HG02943 (cell line): ENCODE results near the gene SUPT6H.
"Not testable (repeated sequence)": the region's sequence is repeated elsewhere in the genome, so short reads cannot be mapped to it uniquely, and the experiment has no call there.

ENCODE experiments used
- ATAC-seq: cut with Tn5 transposase; IDR thresholded peaks from one replicate; pipeline ENCODE4 v1.9.1; 2021; ENCODE audit warnings: mild to moderate bottlenecking, low read depth, moderate library complexity; ENCODE audit not compliant: unreplicated experiment

Gene SUPT6H

DNA sequence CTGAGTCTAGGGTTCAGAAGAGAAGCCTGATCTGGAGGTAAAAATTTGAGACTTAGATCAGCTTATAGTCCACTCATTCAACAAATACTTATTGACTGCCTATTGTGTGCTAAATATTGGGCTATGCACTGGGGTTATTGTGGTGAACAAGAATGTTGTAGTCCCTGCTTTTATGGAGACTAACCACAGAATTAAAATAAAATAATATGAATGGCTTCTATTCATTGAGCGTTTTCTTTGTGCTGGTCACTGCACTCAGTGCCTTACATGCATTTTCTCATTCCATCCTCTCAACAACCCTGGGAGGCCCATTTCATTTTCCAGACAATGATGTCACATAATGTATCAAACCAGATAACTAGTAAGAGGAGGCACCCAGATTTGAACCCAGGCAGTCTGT, 71.3 kb downstream of the SUPT6H start:
- no peak for ATAC-seq

DNA sequence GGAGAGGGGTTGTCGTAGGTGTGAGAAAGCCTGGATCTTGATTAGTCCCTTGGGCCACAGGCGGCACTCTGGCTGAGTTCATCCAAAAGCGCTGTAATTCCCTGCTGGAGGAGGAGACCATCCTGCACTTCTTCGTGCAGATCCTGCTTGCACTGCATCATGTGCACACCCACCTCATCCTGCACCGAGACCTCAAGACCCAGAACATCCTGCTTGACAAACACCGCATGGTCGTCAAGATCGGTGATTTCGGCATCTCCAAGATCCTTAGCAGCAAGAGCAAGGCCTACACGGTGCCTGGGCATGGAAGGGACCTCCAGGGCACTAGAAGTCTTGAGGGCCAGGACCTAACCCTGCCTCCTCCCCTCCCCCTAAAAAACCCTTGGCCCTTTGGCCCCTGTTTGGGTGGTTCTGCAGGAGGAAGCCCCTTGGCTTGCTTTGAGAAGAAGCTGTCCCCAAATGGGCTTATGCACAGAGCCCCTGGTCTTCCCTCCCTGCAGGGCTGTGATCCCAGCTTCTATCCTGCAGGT, 72.8 kb downstream of the SUPT6H start:
- ATAC-seq = no peak

DNA sequence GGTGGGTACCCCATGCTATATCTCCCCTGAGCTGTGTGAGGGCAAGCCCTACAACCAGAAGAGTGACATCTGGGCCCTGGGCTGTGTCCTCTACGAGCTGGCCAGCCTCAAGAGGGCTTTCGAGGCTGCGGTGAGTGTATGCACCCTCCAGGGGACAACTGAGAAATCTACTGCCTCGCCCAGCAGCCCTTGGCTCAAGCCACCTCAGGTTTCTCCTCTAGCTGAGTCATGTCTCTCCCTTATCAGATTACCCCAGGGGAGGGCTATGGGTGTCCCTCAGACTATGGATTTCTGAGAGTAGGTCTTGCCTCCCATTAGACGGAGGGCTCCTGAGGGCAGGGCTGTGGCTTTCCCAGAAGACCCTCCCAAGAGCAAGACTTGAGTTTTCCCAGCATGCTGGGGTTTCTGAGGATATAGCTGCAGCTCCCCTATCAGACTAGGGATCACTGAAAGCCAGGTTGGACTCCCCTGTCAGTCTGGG, 73.3 kb downstream of the SUPT6H start:
- no peak for ATAC-seq

DNA sequence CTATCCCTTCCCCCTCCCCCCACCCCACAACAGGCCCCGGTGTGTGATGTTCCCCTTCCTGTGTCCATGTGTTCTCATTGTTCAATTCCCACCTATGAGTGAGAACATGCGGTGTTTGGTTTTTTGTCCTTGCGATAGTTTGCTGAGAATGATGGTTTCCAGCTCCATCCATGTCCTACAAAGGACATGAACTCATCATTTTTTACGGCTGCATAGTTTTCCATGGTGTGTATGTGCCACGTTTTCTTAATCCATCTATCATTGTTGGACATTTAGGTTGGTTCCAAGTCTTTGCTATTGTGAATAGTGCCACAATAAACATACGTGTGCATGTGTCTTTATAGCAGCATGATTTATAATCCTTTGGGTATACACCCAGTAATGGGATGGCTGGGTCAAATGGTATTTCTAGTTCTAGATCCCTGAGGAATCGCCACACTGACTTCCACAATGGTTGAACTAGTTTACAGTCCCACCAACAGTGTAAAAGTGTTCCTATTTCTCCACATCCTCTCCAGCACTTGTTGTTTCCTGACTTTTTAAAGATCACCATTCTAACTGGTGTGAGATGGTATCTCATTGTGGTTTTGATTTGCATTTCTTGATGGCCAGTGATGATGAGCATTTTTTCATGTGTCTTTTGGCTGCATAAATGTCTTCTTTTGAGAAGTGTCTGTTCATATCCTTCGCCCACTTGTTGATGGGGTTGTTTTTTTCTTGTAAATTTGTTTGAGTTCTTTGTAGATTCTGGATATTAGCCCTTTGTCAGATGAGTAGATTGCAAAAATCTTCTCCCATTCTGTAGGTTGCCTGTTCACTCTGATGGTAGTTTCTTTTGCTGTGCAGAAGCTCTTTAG, 74.1 kb downstream of the SUPT6H start:
- ATAC-seq = not testable (repeated sequence)

DNA sequence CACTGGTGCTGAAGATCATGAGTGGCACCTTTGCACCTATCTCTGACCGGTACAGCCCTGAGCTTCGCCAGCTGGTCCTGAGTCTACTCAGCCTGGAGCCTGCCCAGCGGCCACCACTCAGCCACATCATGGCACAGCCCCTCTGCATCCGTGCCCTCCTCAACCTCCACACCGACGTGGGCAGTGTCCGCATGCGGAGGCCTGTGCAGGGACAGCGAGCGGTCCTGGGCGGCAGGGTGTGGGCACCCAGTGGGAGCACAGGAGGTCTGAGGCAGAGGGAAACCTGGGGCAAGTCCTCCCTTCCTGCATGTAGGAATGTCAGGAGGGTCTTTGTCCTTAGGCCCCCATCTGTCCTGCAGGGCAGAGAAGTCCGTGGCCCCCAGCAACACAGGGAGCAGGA, 75.3 kb downstream of the SUPT6H start:
- ATAC-seq = no peak

DNA sequence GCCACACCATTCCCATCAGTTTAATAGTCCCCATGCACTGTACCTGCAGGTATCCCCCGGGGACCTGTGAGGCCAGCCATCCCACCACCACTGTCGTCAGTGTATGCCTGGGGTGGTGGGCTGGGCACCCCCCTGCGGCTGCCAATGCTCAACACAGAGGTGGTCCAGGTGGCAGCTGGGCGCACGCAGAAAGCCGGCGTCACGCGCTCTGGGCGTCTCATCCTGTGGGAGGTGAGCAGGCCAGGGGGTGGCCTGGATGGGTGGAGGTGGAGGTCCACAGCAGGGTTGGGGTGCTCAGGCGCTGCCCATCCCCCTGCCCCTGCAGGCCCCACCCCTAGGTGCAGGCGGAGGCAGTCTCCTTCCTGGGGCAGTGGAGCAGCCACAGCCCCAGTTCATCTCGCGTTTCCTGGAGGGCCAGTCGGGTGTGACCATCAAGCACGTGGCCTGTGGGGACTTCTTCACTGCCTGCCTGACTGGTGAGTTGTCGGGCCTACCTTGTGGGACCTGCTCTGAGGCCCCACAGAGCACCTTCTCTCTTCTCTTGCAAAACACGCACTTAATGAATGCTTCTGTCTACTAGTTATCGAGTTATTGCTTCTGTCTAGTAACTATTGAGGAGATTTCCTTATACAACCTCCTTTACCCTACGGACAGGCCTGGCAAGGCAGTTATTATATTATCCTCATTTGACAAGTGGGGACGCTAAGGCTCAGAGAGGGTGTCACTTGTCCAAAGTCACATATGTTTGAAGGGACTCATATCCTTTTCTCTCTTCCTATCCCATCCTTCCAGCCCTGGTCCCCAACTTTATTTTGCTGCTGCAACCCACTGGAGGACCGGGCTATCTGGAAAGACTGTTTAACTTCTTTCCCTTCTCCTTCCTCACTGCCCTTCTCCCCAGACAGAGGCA, 76.0 kb downstream of the SUPT6H start:
- ATAC-seq = no peak

DNA sequence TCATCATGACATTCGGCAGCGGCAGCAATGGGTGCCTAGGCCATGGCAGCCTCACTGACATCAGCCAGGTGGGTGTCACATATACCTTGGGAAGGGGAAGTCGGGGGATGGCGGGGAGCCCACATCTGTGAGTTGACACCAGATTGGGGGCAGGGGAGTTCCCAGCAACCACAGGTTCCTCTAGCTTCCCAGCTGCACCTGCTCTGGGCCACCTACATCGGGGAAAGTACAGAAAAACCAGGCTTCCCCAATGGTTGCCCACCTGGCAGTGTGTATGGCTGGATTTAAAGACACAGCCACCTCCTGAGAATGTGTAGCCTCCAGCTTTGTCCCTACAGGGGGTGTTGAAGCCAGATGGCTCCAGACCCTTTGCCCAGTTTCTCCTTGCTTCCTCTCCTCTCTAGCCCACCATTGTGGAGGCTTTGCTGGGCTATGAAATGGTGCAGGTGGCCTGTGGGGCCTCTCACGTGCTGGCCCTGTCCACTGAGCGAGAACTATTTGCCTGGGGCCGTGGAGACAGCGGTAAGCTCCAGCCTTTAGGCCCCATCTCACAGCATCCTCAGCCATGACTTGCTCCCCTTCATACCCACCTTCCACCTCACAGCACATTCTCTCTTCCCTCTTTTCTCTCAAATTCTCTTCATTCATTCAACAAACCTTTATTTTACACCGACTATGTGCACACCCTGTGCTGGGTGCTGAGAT, 76.8 kb downstream of the SUPT6H start:
- ATAC-seq = no peak

DNA sequence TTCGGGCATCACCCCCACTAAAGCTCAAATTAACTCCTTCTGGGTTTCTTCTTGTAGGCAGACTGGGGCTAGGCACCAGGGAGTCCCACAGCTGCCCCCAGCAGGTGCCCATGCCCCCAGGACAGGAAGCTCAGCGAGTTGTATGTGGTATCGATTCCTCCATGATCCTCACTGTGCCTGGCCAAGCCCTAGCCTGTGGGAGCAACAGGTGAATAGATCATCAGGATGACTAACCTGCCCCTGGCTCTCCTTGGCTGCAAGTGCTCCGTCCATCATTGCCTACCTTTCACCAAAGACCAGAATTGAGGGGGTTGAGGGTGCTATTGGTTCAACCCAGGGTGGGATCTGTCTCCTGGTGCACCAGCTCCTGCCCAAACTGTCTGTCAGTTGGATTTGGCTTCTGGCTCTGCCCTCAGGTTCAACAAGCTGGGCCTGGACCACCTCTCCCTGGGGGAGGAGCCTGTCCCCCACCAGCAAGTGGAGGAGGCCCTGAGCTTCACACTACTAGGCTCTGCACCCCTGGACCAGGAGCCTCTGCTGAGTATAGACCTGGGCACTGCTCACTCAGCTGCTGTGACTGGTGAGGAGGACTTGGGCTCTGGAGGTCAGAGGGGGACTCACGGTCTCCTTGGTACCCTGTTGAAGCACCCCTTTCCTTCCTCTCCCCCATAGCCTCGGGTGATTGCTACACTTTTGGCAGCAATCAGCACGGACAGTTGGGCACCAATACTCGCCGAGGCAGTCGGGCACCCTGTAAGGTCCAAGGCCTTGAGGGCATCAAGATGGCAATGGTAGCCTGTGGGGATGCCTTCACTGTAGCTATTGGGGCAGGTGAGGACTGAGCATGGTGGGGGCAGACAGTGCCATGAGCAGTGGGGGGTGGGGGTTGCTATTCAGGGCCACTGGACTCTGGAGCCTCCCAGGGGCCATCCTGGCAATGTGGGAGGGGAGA, 78.7 kb downstream of the SUPT6H start:
- ATAC-seq = no peak

DNA sequence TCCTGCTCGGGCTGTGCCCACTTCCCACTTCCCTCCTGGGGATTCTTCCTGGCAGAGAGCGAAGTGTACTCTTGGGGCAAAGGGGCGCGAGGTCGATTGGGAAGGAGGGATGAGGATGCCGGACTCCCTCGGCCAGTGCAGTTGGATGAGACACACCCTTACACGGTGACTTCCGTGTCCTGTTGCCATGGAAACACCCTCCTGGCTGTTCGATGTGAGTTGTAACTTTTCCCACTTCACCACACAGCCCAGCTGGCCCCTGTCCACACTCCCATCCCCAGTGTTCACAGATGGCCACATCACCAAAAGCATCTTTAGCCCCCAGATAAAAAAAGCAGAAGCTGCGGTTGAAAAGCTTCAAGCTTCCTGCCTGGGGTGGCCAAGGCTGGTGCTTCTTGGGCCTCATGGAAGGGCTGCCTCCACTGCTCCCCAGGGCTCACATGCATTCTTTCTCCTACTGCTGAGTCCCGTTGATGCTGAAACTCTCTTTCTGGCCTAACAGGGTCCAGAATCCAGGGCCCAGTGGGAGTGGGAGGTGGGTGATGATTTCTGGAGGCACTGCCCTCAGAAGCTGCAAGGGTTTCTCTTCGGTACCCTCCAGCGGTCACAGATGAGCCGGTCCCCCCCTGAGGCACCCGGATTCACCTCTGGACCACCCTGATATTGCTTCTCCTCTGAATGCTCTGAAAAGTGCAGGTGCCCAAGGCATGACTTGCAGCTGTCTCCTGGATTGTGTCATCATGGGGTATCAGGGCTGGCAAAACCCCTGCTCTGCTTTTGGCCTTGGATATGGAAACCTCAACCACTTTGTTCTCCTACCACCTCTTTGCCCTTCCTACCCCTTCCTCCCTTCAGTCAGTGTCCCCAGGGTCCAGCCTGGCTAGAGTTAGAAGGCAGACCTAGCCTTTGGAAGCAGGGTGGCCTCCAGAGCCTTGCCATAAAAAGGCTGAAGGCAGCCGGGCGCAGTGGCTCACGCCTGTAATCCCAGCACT, 79.6 kb downstream of the SUPT6H start:
- ATAC-seq = no peak

DNA sequence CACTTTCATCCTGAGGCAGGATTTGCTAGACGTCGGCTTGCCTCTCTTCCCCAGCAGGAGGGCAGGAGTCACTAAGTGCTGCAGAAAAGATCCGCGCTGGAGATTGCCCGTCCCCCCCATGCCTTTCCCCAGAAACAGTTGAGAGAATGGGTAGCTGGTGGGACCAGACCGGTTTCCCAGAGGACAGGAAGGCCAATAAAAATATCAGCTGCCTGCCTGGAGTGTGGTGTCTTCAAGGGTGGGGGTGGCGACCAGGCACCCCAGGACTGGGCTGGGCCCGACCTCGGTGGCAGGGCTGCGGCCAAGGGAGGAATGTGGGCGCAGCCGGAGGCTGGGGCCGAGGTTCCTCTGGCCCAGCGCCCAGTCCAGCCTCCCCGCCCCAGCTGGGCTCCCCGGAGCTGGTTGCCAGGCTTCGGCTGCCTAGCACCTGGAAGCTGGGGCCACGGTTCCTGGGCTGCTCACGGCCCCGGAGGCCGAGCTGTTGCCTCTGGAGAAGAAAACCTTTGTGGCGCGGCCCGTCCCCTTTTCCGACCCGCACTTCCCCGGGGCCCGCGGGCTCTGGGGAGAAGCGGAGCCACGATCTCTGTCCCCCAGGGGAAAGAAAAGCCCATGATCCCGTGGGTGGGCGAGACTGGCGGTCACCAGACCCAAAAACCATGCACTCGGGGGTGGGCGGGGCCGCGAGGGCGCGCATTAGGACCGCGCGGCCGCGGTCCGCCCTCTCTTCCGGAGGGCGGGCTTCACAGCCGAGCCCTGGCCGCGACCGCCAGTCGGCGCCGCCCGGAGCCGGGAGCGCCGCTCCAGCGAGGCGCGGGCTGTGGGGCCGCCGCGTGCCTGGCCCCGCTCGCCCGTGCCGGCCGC, 81.5 kb downstream of the SUPT6H start, which contains the start of gene TRAF4:
Gene TRAF4 (plus strand): TSS at position 769 of the 861 bp plus-strand sequence. CDS start 102 bp downstream, outside the sequence.
- peak; percentile 47 for ATAC-seq

DNA sequence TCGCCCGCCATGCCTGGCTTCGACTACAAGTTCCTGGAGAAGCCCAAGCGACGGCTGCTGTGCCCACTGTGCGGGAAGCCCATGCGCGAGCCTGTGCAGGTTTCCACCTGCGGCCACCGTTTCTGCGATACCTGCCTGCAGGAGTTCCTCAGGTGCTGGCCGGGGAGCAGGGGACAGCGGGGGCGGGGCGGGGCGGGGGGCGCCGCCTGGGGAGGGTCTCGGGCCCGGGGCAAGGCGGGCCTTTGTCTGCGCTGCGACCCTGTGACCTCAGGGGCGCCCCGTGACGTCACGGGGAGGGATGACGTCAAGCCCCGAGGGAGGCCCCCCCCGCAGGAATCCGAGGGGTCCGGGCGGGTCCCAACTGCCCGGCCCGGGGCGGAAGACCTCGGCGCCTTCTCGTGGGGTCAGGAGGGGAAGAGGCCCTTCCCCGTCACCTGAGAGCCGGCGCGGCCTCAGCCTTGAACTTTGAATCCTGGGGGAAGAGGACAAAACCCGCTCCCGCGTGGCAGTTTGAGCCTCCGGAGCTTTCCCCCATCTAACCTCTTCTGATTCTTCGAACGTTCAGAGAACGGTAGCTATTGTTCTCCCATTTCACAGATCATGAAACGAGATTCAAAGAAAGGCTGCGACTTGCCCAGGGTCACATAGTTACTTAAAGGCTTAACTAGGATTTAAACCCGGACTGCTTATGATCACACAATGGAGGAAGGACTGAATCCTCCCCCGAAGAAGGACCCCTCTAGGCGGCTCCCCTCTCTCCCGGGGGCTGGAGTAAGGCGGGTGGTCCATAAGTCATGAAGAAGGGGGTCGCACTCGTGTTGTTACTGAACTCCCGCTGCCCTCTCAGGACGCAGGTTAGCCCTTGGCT, 82.3 kb downstream of the SUPT6H start:
- no peak for ATAC-seq

DNA sequence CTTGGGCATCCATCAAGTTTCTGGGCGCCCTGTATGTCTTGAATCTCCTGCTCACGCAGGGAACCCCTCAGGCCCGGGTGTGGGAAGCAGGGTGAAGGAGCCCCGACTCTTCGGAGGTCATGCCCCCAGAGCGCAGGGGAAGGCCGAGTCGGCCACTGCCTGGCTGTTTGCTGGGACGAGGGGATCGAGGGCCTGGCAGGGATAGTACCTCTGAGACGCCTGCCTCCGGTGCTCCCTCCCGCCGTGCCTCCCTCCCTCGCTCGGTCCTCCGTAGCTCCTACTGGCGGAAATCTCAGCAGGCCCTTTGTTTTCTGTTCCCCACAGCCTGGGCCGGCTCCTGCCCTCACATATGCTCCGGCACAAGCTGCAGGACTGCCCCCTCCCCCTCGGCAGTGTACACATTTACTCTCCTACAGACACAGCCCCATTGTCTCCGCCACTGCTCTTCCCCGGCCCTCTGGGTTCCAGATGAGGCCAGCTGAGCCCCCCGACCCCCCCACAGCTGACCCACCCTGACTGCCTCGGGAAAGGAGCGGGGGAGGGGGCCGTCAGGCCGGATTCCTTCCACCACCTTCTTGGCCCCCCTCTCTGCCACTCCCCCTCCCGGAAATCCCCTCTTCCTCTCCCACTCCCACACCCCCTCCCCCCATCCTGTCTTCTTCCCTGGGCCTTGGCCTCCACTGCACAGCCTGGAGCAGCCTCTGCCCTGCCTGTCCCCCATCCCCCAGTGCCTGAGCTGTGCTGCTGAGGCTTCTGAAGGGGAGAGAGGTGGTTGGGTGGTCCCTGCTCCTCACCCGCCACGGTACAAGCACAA, 83.2 kb downstream of the SUPT6H start:
- ATAC-seq = no peak

DNA sequence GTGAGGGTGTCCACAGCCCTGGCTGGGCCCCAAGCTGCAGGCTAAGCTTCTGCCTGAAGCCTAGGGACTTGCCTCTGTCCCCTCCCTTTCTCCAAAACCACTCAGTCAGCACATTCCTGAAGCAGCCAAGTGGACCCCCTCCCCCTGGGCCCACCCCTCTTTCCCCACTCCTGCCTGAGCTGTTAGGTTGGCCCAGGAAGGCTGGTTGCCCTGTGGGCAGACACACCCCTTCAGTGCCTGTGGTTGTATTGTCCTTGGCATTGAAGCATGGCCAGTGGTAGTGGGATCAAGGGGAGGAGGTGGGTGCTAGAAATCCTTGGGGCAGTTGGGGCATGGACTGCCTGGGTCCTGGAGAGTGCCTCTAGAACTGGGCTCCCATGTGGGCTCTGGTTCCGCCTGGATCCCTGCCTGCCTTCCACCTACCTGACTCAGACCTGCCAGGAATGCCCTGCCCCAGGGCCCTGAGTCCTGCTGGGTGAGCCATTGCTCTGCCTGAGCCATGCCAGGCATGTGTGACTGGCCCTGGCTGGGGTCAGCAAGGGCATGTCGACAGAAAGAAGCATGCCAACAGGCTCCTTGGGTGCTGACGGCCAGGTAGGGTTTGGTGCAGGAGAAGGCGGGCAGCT, 83.9 kb downstream of the SUPT6H start:
- no peak for ATAC-seq

DNA sequence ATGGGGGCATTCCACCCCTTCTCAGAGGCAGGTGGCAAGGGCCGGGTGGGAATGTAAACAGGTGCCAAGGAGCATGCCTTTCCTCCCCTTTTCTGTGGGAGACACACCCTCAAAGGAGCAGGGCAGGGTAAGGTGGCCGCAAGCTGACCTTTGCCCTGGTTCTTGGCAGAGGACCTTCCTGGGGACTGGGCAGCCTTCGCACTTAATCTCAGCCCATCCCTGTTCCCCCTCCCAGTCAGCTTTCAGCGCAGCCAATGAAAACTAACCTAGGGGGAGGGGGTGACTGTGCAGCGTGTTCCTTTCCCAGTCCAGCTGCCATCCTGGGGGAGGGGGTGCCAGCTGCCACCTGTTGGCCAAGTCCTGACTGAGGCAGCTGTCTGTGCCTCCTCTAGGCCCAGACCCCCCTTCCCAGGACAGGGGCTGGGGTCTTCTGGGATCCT, 84.6 kb downstream of the SUPT6H start:
- no peak for ATAC-seq
